ENCODE data around the gene TMEM132C.

TMEM132C gene

DNA sequence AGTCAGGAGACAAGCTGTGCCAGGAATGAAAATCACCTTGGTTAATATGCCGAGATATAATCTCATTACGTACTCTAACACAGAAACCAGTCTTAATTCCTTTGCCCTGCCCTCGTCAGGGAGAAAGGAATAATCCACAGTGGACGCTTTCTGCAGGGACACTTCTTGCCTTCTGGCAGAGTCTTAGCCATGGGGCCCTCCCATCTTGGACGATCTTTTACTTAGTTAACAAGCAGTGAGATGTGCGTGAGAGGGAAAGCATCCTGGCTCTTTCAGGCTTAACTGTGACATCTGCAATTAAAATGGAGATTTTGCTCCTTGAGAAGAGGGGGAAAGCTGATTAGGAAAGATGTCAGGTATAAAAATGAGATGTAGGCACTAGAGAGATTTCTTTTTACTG lies 246.4 kb downstream of the TMEM132C start:
- DNase-seq (ENCODE audit: low spot score), result no peak
- TF ChIP-seq, protein P1, sequence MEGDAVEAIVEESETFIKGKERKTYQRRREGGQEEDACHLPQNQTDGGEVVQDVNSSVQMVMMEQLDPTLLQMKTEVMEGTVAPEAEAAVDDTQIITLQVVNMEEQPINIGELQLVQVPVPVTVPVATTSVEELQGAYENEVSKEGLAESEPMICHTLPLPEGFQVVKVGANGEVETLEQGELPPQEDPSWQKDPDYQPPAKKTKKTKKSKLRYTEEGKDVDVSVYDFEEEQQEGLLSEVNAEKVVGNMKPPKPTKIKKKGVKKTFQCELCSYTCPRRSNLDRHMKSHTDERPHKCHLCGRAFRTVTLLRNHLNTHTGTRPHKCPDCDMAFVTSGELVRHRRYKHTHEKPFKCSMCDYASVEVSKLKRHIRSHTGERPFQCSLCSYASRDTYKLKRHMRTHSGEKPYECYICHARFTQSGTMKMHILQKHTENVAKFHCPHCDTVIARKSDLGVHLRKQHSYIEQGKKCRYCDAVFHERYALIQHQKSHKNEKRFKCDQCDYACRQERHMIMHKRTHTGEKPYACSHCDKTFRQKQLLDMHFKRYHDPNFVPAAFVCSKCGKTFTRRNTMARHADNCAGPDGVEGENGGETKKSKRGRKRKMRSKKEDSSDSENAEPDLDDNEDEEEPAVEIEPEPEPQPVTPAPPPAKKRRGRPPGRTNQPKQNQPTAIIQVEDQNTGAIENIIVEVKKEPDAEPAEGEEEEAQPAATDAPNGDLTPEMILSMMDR (IDR thresholded peaks at IDR 0.05; ENCODE audit: borderline replicate concordance, control extremely low read depth, extremely low read depth, insufficient read depth, missing control alignments), result no peak
- in situ Hi-C loops (cut with MboI; ENCODE audit: low sequenced_read_pairs, unreplicated experiment), result no loop called here

GRCh38 chr12:128513831-128514230 lies 246.9 kb downstream of the TMEM132C start:
- TF ChIP-seq, protein P1 (IDR thresholded peaks at IDR 0.05; ENCODE audit: borderline replicate concordance, control extremely low read depth, extremely low read depth, insufficient read depth, missing control alignments), result no peak

DNA sequence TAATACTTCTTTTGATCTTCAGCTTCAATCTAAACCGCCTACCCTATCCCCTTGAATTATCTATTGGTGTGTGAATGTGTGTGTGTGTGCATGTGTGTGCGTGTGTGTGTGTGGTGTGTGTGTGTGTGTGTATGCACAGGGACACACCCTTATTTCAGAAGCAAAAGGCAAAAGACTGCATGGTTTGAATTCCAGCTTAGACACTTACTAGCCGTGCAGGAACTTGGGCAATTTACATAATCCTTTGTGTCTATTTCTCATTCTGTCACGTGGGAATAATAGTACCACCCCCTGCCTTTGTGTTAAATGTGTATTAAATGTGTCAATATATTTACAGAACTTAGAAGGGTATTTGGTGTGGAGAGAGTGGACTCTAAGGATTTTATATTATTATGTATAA lies 251.7 kb downstream of the TMEM132C start:
- DNase-seq (ENCODE audit: low spot score), result no peak
- in situ Hi-C loops (cut with MboI; ENCODE audit: low sequenced_read_pairs, unreplicated experiment), result no loop called here
- TF ChIP-seq, protein P1 (IDR thresholded peaks at IDR 0.05; ENCODE audit: borderline replicate concordance, control extremely low read depth, extremely low read depth, insufficient read depth, missing control alignments), result no peak

More at GRCh38 chr12:128513831-128514230, 246.9 kb downstream of the TMEM132C start:
- DNase-seq (ENCODE audit: low spot score), result no peak
- in situ Hi-C loops (cut with MboI; ENCODE audit: low sequenced_read_pairs, unreplicated experiment), result no loop called here

DNA sequence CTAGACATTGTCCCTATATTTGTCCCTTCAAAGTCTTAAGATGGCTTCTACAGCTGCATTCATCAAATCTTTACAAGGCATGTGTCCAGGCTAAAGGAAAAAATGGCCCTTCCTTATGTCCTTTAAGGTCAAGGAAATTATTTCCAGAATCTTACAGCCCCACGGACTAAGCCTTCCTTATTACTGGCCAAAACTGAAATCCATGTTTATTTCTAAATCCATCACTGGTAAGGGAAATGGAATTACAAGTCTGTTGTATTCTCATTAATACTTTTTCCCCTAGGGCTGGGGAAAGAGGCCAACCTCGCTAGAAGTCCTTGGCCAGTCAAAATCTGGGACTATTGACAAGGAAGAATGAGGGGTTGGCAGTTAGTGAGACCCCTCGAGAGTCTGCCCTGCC lies 252.5 kb downstream of the TMEM132C start:
- in situ Hi-C loops (cut with MboI; ENCODE audit: low sequenced_read_pairs, unreplicated experiment), result no loop called here
- TF ChIP-seq, protein P1 (IDR thresholded peaks at IDR 0.05; ENCODE audit: borderline replicate concordance, control extremely low read depth, extremely low read depth, insufficient read depth, missing control alignments), result no peak
- DNase-seq (ENCODE audit: low spot score), result no peak

- TF ChIP-seq, protein P1 (IDR thresholded peaks at IDR 0.05; ENCODE audit: borderline replicate concordance, control extremely low read depth, extremely low read depth, insufficient read depth, missing control alignments), result no peak
- in situ Hi-C loops (cut with MboI; ENCODE audit: low sequenced_read_pairs, unreplicated experiment), result no loop called here
- no peak for DNase-seq (ENCODE audit: low spot score)
Observed at GRCh38 chr12:128521981-128522380, 255.0 kb downstream of the TMEM132C start.

DNA sequence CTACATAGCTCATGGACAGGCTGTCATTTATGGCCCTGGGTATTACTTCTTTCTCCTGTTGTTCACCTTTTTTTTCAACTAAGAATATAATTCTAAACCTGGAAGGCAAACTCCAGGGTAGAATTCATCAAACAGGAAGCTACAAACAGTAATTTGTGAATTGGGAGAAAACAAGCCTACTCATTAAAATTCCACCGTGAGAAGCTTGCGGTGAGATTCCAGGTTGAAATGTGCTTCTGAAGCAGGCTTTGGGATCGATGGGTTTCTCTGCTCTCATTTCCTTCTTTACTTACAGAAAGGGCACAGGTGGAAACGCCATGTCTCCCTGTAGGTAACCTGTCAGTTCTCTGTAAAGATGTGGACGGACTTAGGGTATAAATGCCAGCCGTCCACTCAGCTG lies 257.5 kb downstream of the TMEM132C start:
- in situ Hi-C loops (cut with MboI; ENCODE audit: low sequenced_read_pairs, unreplicated experiment), result no loop called here
- TF ChIP-seq, protein P1 (IDR thresholded peaks at IDR 0.05; ENCODE audit: borderline replicate concordance, control extremely low read depth, extremely low read depth, insufficient read depth, missing control alignments), result no peak
- DNase-seq (ENCODE audit: low spot score), result no peak

DNA sequence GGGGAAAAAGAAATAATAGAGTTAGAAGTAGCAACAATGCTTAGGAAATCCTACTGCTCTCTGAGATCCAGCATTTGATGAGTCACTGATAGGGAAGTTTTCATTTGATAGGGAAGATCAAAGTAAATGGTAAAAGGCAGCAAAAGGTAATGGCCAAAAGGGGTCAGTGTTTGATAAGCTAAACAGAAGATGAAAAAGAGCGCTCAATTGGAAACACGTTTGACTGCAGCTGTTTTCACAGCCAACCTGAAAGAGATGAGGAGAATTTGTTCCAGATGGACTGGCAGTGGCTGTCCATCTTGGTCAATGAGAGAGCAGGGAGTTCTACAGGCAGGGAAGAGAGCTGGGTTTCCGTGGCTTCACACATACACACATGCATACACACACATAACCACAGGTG lies 264.2 kb downstream of the TMEM132C start:
- TF ChIP-seq, protein P1 (IDR thresholded peaks at IDR 0.05; ENCODE audit: borderline replicate concordance, control extremely low read depth, extremely low read depth, insufficient read depth, missing control alignments), result no peak
- no peak for DNase-seq (ENCODE audit: low spot score)
- in situ Hi-C loops (cut with MboI; ENCODE audit: low sequenced_read_pairs, unreplicated experiment), result no loop called here

Measured in GM13976 (cell line).